Loucy (cell line): ENCODE results near the gene C14orf180.

ENCODE experiments used
- CTCF ChIP-seq: fragments of 200-600 bp; sonication (generic); conservative IDR thresholded peaks from 2 replicates; pipeline ENCODE4 v1.5.1; 2014; ENCODE audit warnings: mild to moderate bottlenecking, antibody characterized with exemption, low read length
- EZH2phosphoT487 ChIP-seq: fragments of 200-600 bp; IDR thresholded peaks from 2 replicates; pipeline ENCODE4 v1.6.1; 2018; ENCODE audit warnings: antibody characterized with exemption, mild to moderate bottlenecking, moderate library complexity, borderline replicate concordance

- no peak for TF ChIP-seq CTCF
- TF ChIP-seq EZH2phosphoT487: no peak
Measured at GRCh38 chr14:104558231-104559027, 21.1 kb upstream of the C14orf180 start.
